AG08396 (cell line): ENCODE results near the gene BNIP5.
A peak's percentile ranks its signal among the peaks of the same experiment; 100 is the strongest.

Experiments used
- DNase-seq: peaks from one replicate; pipeline ENCODE4 v3.0.0; 2012; ENCODE audit warnings: low spot score, mixed read lengths

Gene BNIP5

DNA sequence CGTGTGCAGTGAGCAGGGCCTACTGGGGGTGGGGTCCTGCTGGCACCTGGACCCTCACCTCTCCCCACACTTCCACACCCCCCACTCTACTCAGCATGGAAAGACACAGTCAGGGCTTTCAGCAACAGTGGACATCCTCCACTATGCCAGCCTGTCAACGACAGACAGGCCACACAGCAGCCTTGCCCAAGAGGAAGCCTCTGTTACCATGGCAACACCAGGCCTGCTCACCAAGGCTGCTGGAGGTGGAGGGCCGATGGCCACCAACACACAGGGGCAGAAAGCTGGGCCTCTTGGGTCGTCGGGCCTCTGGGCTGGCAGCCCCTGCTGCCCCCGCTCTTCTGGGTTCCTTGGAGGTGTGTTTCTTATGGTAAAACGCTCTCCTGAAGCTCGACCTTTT is 13.6 kb downstream of the BNIP5 start:
- no peak for DNase-seq

GRCh38 chr6:36322591-36322990 is 14.1 kb downstream of the BNIP5 start:
- DNase-seq, result no peak

DNA sequence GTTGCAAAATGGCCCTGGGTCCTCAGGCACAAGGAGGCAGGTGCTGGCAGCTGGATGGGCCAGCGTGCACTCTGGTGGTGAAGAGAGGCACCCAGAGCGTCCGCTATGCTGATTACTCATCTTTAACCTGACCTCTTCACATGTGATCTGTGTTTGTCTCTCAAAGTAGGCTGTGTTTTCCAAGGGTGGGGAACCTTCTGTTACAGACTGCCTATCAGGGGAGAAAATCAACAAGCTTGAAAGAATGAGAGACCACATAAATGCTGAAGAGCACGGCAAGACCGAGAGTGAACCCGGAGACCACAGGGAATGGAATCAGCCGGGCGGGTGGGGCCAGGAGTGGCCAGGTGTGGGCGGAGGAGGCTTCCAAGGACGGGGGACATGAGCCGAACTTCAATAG is 16.2 kb downstream of the BNIP5 start:
- DNase-seq, result no peak

- DNase-seq, result no peak
These were observed 16.9 kb downstream of the BNIP5 start for GRCh38 chr6:36319821-36320220.

DNA sequence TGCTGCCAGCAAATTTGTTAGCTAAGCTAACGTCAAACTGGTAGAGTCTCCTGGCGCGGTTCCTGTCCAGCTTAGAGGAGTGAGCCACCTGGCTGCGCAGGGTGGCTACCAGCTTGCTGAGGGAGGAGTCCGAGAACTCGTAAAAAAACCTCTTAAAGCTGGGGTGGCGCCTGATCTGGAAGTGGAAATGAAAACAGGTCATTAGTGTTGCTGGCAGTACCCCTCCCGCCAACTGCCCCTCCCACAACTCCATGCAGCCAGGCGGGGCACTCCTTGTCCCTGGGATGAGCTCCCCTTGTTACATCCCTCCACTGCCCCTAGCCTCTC is 17.3 kb downstream of the BNIP5 start:
- no peak for DNase-seq

GRCh38 chr6:36318690-36319435 is 17.8 kb downstream of the BNIP5 start:
- DNase-seq, result no peak

DNA sequence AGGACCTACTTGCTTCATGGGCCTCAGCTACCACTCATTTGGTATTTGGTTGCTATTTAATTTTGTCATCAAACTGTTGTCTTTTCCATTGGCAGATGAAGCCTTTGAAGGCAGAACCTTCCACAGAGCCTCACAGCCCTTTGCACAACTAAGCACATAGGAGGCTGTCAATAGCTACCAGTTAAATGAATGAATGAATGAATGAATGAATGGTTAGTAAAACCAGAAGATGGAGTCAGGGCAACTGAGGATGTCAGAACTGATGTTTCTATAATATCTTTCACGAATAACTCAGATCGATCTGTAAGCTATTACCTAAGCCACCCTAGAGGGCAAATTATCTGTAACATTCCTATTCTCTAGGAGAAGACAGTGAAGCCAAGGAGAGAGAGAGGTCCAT is 19.1 kb downstream of the BNIP5 start:
- no peak for DNase-seq

- no peak for DNase-seq
These were observed 20.8 kb downstream of the BNIP5 start for GRCh38 chr6:36315921-36316320.

DNA sequence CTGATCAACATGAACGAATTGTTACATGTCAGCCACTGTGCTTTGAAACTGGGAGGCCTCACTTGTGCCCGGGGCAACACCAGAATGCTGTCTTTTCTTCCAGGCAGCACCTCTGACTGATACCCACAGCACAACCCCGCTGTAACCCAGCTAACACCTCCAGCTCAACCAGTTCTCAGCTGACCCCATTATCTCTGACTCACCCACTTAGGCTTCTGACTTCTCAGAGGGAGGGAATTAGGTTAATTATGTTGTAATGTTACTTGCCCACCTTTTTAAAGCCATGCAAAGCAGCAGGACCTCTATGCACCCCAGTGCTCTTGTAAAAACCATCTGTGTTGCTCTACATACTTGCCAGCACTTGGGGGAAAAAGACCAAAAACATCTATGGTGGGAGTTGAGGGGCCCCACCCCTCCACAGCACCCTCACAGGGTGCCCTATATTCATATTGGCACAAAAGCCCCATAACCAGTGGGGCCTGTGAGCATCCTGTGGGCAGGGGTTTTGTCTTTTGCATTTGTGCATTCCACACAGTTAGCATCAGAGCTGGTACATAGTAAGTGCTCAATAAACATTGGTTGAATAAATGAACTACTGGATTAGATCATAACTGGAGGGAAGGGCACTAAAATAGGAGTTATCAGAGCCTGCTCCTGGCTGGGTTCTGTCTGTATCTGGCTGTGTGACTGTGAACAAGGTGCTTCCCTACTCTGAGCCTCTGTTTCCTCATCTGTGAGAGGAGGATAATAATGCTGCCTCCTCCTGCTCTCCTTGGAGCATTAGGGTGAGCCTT is 22.3 kb downstream of the BNIP5 start:
- no peak for DNase-seq

DNA sequence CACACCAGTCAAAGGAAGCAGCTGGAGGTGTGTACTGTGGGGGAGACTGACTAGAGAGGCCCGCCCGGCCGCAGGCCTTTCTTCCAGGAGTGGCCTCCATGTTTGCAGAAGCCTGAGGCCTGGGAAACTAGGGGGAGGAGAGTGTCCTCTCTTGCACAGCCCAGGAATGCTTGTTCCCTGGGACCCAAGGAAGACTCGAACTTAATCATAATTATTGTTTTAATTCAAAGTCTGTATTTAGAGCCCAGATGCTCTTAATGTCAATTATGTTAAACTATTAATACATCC is 23.1 kb downstream of the BNIP5 start:
- DNase-seq, result no peak

- no peak for DNase-seq
These were observed 23.6 kb downstream of the BNIP5 start for GRCh38 chr6:36312854-36313648.

DNA sequence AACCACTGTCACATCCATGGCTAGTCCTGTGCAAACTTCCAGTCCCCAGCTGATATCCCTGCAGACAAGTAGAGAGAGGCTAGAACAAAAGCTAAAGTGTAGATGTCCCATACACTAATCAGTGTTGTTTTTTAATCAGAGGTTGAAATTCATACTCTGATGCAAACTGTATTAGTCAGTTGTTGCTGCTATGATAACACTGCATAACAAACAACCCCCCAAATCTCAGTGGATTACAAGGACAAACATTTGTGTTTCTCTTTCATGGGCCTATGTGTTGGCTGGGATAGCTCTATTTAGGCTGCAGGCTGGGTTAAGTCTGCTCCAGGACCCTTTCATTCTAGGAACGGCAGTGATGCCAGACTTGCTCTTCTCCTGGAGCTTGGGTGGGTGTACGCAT is 26.8 kb downstream of the BNIP5 start:
- DNase-seq, result no peak

GRCh38 chr6:36309203-36309602 is 27.5 kb downstream of the BNIP5 start:
- no peak for DNase-seq

GRCh38 chr6:36308514-36308913 is 28.2 kb downstream of the BNIP5 start:
- no peak for DNase-seq

- no peak for DNase-seq
These were observed 30.3 kb downstream of the BNIP5 start for GRCh38 chr6:36306375-36306774.

DNA sequence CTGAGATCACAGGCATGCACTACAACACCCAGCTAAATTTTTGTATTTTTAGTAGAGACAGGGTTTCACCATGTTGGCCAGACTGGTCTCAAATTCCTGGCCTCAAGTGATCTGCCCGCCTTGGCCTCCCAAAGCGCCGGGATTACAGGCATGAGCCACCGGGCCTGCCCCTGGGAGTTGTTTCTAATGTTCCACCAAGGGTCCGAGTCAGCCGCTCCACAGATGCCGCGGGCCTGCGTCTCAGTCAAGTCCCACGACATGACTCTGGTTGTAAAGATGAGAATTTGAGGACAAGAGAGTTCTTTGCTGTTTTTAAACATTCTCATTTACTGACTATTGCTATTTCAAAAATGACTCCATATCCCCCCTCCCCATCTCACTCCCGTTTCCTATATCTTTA is 30.8 kb downstream of the BNIP5 start:
- no peak for DNase-seq

DNA sequence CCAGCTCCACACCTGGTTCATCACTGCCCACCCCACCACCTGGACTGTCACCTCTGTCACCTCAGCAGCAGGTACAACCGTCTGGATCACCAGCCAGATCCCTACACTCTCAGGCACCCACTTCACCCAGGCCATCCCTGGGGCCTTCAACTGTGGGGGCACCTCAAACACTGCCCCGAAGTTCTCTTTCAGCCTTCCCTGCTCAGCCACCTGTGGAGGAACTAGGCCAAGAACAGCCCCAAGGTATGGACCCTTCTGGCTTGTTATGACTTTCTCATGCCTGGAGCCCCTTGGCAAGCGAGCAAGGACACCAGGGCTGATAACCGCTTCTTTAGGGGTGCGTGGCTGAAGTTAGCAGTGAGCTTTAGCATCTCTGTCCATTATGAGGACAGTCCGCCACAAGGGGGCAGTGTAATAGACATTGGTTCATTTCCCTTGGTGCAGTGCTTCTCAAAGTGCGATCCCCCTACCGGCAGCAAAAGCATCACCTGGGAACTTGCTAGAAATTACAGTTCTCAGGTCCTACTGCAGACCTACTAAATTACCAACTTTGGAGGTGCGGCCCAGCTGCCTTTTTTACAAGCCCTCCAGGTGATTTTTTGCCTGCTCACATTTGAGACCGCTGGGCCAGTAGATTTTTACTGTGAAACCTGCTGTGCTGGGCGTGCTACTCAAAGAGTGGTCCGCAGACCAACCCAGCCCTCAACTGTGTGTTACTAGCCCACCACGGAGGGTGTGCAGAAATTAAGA is 34.3 kb downstream of the BNIP5 start:
- DNase-seq, result peak; percentile 74

DNA sequence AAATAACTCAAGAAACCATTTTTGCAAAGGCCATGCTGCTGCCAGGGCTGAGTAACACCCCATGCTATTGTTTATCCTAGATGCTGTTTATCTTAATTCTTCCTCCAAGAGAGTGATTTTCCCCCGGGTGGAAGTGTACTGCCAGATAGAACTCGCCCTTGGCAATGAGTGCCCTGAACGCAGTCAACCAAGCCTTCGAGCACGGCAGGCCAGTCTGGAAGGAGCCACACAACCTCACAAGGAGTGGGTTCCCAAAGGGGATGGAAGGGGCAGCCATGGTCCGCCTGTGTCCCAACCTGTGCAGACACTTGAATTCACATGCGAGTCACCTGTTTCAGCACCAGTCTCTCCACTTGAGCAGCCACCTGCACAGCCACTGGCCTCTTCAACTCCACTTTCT is 34.9 kb downstream of the BNIP5 start:
- peak; percentile 24 for DNase-seq

DNA sequence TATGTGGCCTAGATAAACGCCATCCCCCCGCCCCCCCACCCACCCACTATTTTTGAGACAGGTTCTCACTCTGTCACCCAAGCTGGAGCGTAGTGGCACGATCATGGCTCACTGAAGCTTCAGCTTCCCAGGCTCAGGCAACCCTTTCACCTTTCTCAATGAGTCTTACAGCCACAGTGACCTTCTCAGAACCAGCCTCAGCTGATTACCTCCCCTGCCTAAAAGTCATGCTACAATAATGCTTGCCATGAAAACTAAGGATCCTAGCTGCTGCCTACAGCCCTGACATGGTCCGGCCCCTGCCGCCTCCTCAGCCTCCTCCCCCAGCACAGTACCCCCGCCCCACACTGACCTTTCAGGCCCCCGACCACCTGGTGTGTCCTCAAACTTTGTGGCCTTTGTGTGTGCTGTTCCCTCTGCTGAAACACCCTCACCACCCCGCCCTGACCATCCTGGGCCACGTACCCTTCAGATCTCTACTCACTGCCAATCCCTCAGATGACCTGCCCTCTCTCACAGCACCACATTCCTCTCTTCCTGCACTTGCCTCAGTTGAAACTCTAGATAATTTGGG is 35.5 kb downstream of the BNIP5 start:
- no peak for DNase-seq

GRCh38 chr6:36298027-36298426 is 38.7 kb downstream of the BNIP5 start:
- no peak for DNase-seq

DNA sequence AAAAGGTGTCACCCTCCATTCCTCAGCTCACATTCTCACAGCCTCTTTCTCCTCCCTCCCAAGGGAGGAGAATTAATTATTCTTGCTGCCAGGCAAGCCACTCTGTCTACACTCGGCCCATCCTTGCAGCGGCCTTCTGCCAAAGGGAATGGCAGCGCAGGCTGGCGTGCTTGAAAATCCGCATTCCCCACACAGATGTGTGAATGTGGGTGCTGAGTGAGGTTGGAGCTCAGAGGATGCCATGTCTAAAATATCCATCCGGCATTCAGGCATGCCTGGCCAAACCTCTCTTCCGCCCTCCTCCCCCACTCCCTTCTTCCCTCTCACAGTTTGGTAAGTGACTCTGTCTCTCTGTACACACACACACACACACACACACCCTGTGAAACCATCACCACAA is 39.2 kb downstream of the BNIP5 start:
- no peak for DNase-seq

GRCh38 chr6:36297051-36297450 is 39.6 kb downstream of the BNIP5 start:
- DNase-seq, result no peak
